Body of pancreas (tissue), 4 donors: ENCODE results near the gene KLHDC7B. TPM values are rescaled to one million over a fixed set of nuclear protein-coding genes. Genes with fewer than 3 reads are reported as not detected.
A peak's percentile ranks its signal among the peaks of the same experiment; 100 is the strongest.

ENCODE experiments used
- ATAC-seq: fragments of 150-250 bp; one replicate; pipeline ENCODE4 v1.9.1; 2016
- DNase-seq, 4 donors: peaks; one replicate each; pipeline ENCODE4 v3.0.0-alpha.2; 2019
- H3K27ac ChIP-seq, 4 donors: fragments of 200-600 bp; sonication (generic); 1 replicate in 3 of 4; 2 replicates in 1 of 4; pipeline versions ENCODE4 v1.5.1 to v1.6.1; 2016 to 2019; ENCODE audit warnings: mild to moderate bottlenecking in 1 of 4, mixed read lengths in 1 of 4, moderate library complexity in 1 of 4
- H3K27me3 ChIP-seq, 2 donors: fragments of 200-600 bp; sonication (generic); one replicate each; pipeline ENCODE4 v1.6.0; 2016; ENCODE audit warnings: mild to moderate bottlenecking in 1 of 2
- H3K36me3 ChIP-seq, 2 donors: fragments of 200-600 bp; sonication (generic); replicated peaks in 1 of 2; 2 replicates each; pipeline ENCODE4 v1.5.1; 2016; ENCODE audit warnings: low read depth in 2 of 2; ENCODE audit not compliant: insufficient read depth in 1 of 2
- H3K4me1 ChIP-seq: fragments of 200-600 bp; sonication (generic); one replicate; pipeline ENCODE4 v1.6.0; 2016
- H3K4me3 ChIP-seq, 2 donors: fragments of 200-600 bp; sonication (generic); 1 replicate in 1 of 2; 2 replicates in 1 of 2; pipeline ENCODE4 v1.5.1; 2016 to 2019
- H3K9me3 ChIP-seq, 3 donors: fragments of 200-600 bp; sonication (generic); 1 replicate in 2 of 3; 2 replicates in 1 of 3; pipeline ENCODE4 v1.5.1; 2016
- POLR2A ChIP-seq, 3 donors: fragments of 450-650 bp; IDR thresholded peaks; one replicate each; pipeline ENCODE4 v1.6.1; 2016; ENCODE audit warnings: antibody characterized with exemption in 3 of 3, mild to moderate bottlenecking in 2 of 3
- WGBS, 2 donors: methylation state at CpG; one replicate each; pipeline ENCODE4 v1.1.5; 2017; 5-methylcytosine and 5-hydroxymethylcytosine counted together
- intact Hi-C: fragments of 100-400 bp; cut with DNase I; formaldehyde crosslinking; loops from one replicate; pipeline ENCODE4 v1.15.1; 2023
- total RNA-seq, 2 donors: library from RNA; depleted of rRNA; stranded (reverse); fragments of >200 nt; gene quantifications; one replicate each; pipeline ENCODE4 v1.1.0, GENCODE V29; 2016
- TF ChIP-seq, protein P1 (sequence below), 7 experiments: fragments of 450-650 bp in 4 of 7; fragments of 200-600 bp in 3 of 7; sonication (generic) in 3 of 7; IDR thresholded peaks; one replicate each; pipeline ENCODE4 v1.5.1; 2016 to 2019; ENCODE audit warnings: antibody characterized with exemption in 7 of 7

Gene KLHDC7B
- total RNA-seq, 2 donors from 2014 or later = not detected

- Histone ChIP-seq H3K27me3 (no peaks in the 10 kb centered on the region), H3K4me3 (no peak overlapping the region), H3K36me3 (peaks cover 0 to 2% of the 10 kb centered on the region in 2 donors), H3K9me3 (no peaks in the 10 kb centered on the region), H3K27ac (no peak overlapping the region), H3K4me1 (peaks cover 38% of the 10 kb centered on the region)
- DNase-seq (no peak), ATAC-seq (no peak)
- WGBS, 2 donors = 84 to 86% methylated on average over 4 to 6 of the region's 6 CpGs
- intact Hi-C loops = loop anchor here (5.0 to 10.0 kb wide), 2 partner anchors 35 to 257 kb away; partner anchors contain the start of gene TUBGCP6
- TF ChIP-seq, protein P1, sequence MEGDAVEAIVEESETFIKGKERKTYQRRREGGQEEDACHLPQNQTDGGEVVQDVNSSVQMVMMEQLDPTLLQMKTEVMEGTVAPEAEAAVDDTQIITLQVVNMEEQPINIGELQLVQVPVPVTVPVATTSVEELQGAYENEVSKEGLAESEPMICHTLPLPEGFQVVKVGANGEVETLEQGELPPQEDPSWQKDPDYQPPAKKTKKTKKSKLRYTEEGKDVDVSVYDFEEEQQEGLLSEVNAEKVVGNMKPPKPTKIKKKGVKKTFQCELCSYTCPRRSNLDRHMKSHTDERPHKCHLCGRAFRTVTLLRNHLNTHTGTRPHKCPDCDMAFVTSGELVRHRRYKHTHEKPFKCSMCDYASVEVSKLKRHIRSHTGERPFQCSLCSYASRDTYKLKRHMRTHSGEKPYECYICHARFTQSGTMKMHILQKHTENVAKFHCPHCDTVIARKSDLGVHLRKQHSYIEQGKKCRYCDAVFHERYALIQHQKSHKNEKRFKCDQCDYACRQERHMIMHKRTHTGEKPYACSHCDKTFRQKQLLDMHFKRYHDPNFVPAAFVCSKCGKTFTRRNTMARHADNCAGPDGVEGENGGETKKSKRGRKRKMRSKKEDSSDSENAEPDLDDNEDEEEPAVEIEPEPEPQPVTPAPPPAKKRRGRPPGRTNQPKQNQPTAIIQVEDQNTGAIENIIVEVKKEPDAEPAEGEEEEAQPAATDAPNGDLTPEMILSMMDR (IDR thresholded peaks at IDR 0.05) = no peak
- no peak for TF ChIP-seq POLR2A (IDR thresholded peaks at IDR 0.05)
Measured at GRCh38 chr22:50502096-50502495, 43.6 kb upstream of the KLHDC7B start.

GRCh38 chr22:50502628-50503474 lies 42.8 kb upstream of the KLHDC7B start:
- Histone ChIP-seq H3K27me3 (no peaks in the 10 kb centered on the region), H3K9me3 (no peaks in the 10 kb centered on the region), H3K27ac (no peak overlapping the region), H3K4me1 (peaks cover 38% of the 10 kb centered on the region), H3K36me3 (peaks cover 0 to 2% of the 10 kb centered on the region in 2 donors), H3K4me3 (no peak overlapping the region)
- DNase-seq (peak in 1 of 4 donors; percentile 16), ATAC-seq (no peak)
- intact Hi-C loops = loop anchor here (5.0 to 10.0 kb wide), 2 partner anchors 36 to 258 kb away; partner anchors contain the start of gene TUBGCP6
- TF ChIP-seq, protein P1 (IDR thresholded peaks at IDR 0.05) = no peak
- no peak for TF ChIP-seq POLR2A (IDR thresholded peaks at IDR 0.05)
- WGBS, 2 donors = 82 to 87% methylated on average over 16 to 21 of the region's 24 CpGs

DNA sequence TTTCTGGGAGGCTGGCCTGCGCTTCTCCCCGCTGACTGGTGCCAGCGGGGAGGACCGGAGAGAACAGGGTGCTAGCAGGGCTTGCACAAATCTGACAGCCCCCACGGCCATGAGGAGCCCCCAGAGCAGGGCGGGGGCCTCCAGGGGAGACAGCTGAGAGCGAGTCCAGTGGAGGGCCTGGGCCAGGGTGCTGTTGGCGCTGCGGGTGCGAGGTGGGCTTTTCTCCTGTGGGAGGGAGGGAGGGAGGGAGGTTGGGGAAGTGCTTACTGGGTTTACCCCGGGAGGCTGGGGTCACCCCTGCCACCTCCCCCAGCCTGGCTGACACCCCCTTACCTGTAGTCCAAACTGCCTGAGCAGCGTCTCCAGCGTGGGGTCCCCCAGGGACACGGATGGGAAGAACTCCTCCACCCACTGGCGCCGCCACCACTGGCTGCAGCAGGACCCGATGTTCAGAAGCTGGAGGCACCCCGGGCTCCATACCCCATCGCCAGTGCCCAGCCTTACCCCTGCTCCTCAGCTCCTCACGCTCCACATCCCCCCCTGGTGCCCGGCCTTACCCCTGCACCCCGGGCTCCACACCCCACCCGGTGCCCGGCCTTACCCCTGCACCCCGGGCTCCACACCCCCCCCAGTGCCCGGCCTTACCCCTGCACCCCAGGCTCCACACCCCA lies 42.1 kb upstream of the KLHDC7B start:
- H3K4me1 ChIP-seq = peaks cover 32% of the 10 kb centered on the region
- TF ChIP-seq, protein P1 (IDR thresholded peaks at IDR 0.05) = no peak
- no peak for TF ChIP-seq POLR2A (IDR thresholded peaks at IDR 0.05)
- H3K27me3 ChIP-seq = no peaks in the 10 kb centered on the region
- peaks cover 0 to 2% of the 10 kb centered on the region in 2 donors for H3K36me3 ChIP-seq
- intact Hi-C loops = loop anchor here (5.0 to 10.0 kb wide), 2 partner anchors 36 to 259 kb away; partner anchors contain the start of gene TUBGCP6
- DNase-seq (peak in 1 of 4 donors; percentile 30), ATAC-seq (no peak)
- WGBS, 2 donors = 88 to 90% methylated on average over 20 to 26 of the region's 26 CpGs
- H3K4me3 ChIP-seq = no peak overlapping the region
- H3K9me3 ChIP-seq = no peaks in the 10 kb centered on the region
- no peak overlapping the region for H3K27ac ChIP-seq

DNA sequence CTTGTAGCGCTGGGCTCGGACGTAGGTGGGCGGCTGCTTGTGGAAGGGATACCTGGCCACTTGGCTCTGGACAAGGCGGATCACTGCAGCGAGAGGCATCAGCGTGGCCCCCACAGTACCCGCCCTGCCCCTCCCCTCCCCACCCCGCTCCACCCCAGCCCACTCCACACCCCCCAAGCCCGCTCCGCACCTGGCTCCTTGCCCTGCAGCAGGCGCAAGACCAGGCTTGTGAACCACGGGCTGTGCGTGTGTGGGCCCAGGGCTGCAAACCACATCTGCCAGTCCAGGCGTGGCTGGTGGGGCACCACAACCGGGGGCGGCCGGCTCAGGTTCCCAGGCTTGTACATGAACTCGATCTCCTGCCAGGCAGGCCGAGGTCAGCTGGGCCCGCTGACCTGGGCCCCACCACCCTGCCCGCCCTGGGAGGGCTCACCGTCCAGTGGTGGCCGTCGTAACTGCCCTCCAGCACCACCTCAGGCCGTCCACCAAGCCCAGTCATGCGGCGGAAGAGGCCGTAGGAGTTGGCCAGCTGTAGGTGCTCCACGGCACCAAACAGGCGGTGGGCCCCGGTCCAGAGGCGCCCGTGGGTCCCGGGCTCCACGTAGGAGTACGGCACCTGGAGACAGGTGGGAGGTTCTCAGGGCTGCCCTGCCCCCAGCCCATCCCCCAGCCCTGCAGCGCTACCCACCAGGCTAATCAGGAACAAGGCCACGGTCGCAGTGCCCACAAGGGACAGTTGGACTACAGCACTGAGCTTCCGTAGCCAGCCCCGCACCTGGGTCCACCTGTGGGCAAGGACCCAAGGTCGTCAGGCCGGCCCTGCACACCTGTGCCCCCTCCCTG lies 41.1 kb upstream of the KLHDC7B start:
- intact Hi-C loops = loop anchor here (5.0 to 10.0 kb wide), 2 partner anchors 37 to 260 kb away; partner anchors contain the start of gene TUBGCP6
- peak overlapping the region; percentile 80 to 89 (median 83) for H3K27ac ChIP-seq
- TF ChIP-seq, protein P1 (IDR thresholded peaks at IDR 0.05) = no peak
- TF ChIP-seq POLR2A (IDR thresholded peaks at IDR 0.05) = no peak
- H3K9me3 ChIP-seq = no peaks in the 10 kb centered on the region
- H3K36me3 ChIP-seq = peaks cover 0 to 2% of the 10 kb centered on the region in 2 donors
- ATAC-seq (no peak), DNase-seq (peak; percentile 55 to 91 (median 86))
- H3K4me3 ChIP-seq = no peak overlapping the region
- H3K4me1 ChIP-seq = peaks cover 38% of the 10 kb centered on the region
- no peaks in the 10 kb centered on the region for H3K27me3 ChIP-seq
- WGBS, 2 donors = 56% methylated on average over 33 of the region's 44 CpGs; no CpG with 5 or more reads in 1 of the 2 donors
